KMS-11 (cell line): Measurements from ENCODE around the gene ZSCAN5A.
"Not testable (repeated sequence)": the region's sequence is repeated elsewhere in the genome, so short reads cannot be mapped to it uniquely, and the experiment has no call there.

Source experiments
- H2AFZ ChIP-seq: fragments of 200-600 bp; sonication (generic); 2 replicates; pipeline ENCODE4 v1.6.1; 2016; ENCODE audit warnings: antibody characterized with exemption, mixed run types, low read depth
- H3K27ac ChIP-seq: fragments of 200-600 bp; sonication (generic); 2 replicates; pipeline ENCODE4 v1.6.1; 2016; ENCODE audit warnings: mild to moderate bottlenecking, mixed run types
- H3K27me3 ChIP-seq: fragments of 200-600 bp; sonication (generic); 2 replicates; pipeline ENCODE4 v1.6.1; 2017; ENCODE audit warnings: mild to moderate bottlenecking, low read depth, mixed run types, moderate library complexity; ENCODE audit not compliant: insufficient read depth
- H3K36me3 ChIP-seq: fragments of 200-600 bp; sonication (generic); 2 replicates; pipeline ENCODE4 v1.6.1; 2017; ENCODE audit warnings: mild to moderate bottlenecking, mixed run types; ENCODE audit not compliant: insufficient read depth
- H3K4me1 ChIP-seq: fragments of 200-600 bp; sonication (generic); 2 replicates; pipeline ENCODE4 v1.6.1; 2016; ENCODE audit warnings: mild to moderate bottlenecking, low read depth, mixed run types; ENCODE audit not compliant: poor library complexity, severe bottlenecking
- H3K4me2 ChIP-seq: fragments of 200-600 bp; sonication (generic); 2 replicates; pipeline ENCODE4 v1.7.0; 2016; ENCODE audit warnings: mild to moderate bottlenecking, mixed run types
- H3K4me3 ChIP-seq: fragments of 200-600 bp; sonication (generic); IDR thresholded peaks from 2 replicates; pipeline ENCODE4 v1.6.1; 2017; ENCODE audit warnings: low read depth, low read length, mixed read lengths; ENCODE audit not compliant: insufficient read depth
- H3K79me2 ChIP-seq: fragments of 200-600 bp; sonication (generic); 2 replicates; pipeline ENCODE4 v1.6.1; 2016; ENCODE audit warnings: low read depth, mixed run types; ENCODE audit not compliant: insufficient read depth
- H3K9ac ChIP-seq: fragments of 200-600 bp; sonication (generic); 2 replicates; pipeline ENCODE4 v1.6.1; 2016; ENCODE audit warnings: mild to moderate bottlenecking, mixed run types
- H4K20me1 ChIP-seq: fragments of 200-600 bp; sonication (generic); 2 replicates; pipeline ENCODE4 v1.6.1; 2016; ENCODE audit warnings: mild to moderate bottlenecking, mixed run types; ENCODE audit not compliant: insufficient read depth
- TF ChIP-seq, protein P1 (sequence below): fragments of 200-600 bp; sonication (generic); conservative IDR thresholded peaks from 2 replicates; pipeline ENCODE4 v1.6.1; 2017; ENCODE audit warnings: low read depth, mild to moderate bottlenecking, antibody characterized with exemption, low read length, moderate library complexity, mixed read lengths

The ZSCAN5A gene

DNA sequence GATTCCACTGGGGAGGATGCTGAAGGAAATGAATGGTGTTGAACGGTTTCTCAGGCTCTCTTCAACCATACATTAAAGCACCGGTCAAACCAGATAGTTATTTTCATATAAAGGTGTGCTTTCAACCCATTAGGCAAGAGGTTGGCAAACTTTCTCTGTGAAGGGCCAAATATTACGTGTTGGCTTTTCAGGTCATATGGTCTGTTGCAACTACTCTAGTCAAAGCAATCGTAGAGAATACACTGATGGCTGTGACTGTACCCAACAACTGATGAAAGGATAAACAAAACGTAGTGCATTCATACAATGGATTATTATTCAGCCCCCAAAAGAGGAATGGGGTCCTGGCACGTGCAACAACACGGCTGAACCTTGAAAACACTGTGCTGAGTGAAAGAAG, 5.8 kb downstream of the ZSCAN5A start:
- Histone ChIP-seq H3K4me2 (no peak overlapping the region), H3K9ac (no peak overlapping the region), H3K36me3 (no peaks in the 10 kb centered on the region), H3K4me3 (no peak overlapping the region), H3K27me3 (no peaks in the 10 kb centered on the region), H2AFZ (no peak overlapping the region), H3K27ac (no peak overlapping the region), H3K79me2 (no peaks in the 10 kb centered on the region), H4K20me1 (no peaks in the 10 kb centered on the region), H3K4me1 (peaks cover 5% of the 10 kb centered on the region)
- TF ChIP-seq, protein P1, sequence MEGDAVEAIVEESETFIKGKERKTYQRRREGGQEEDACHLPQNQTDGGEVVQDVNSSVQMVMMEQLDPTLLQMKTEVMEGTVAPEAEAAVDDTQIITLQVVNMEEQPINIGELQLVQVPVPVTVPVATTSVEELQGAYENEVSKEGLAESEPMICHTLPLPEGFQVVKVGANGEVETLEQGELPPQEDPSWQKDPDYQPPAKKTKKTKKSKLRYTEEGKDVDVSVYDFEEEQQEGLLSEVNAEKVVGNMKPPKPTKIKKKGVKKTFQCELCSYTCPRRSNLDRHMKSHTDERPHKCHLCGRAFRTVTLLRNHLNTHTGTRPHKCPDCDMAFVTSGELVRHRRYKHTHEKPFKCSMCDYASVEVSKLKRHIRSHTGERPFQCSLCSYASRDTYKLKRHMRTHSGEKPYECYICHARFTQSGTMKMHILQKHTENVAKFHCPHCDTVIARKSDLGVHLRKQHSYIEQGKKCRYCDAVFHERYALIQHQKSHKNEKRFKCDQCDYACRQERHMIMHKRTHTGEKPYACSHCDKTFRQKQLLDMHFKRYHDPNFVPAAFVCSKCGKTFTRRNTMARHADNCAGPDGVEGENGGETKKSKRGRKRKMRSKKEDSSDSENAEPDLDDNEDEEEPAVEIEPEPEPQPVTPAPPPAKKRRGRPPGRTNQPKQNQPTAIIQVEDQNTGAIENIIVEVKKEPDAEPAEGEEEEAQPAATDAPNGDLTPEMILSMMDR, result no peak

DNA sequence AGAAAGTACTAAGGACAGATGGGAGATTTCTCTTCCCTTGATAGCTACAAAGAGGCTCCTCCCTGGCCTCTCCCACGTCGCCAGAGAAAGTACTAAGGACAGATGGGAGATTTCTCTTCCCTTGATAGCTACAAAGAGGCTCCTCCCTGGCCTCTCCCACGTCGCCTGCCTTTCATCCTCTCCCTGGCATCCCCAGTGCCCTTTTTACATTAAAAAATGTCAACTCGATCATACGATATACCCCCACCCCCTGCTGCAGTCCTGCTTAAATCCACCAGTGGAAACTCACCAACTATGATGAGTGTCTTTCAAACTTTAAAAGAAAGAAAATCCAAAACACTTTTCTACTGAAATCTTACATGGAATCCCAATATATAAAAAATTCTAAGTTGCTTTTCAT, 7.6 kb downstream of the ZSCAN5A start:
- not testable (repeated sequence) for H2AFZ ChIP-seq, H3K9ac ChIP-seq, H4K20me1 ChIP-seq, H3K4me3 ChIP-seq, H3K4me2 ChIP-seq, H3K79me2 ChIP-seq, H3K27me3 ChIP-seq, H3K27ac ChIP-seq, H3K4me1 ChIP-seq, H3K36me3 ChIP-seq

DNA sequence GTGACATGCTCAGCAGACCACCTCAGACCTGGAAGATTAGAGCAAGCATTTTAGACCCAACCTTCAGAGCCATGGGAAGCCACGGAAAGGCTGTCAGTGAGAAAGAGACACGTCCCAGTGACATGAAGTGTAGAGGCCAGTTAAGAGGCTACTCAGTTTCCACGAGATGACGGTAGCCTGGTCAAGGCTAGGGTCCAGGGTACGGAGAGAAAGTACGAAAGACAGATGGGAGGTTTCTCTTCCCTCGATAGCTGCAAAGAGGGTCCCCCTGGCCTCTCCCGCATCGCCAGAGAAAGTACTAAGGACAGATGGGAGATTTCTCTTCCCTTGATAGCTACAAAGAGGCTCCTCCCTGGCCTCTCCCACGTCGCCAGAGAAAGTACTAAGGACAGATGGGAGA, 8.6 kb downstream of the ZSCAN5A start:
- no peak overlapping the region for H3K27ac ChIP-seq
- no peaks in the 10 kb centered on the region for H3K4me1 ChIP-seq
- H3K4me2 ChIP-seq, result no peak overlapping the region
- no peaks in the 10 kb centered on the region for H3K36me3 ChIP-seq
- H3K79me2 ChIP-seq, result no peaks in the 10 kb centered on the region
- no peaks in the 10 kb centered on the region for H3K27me3 ChIP-seq
- no peak overlapping the region for H2AFZ ChIP-seq
- TF ChIP-seq, protein P1, result no peak
- H4K20me1 ChIP-seq, result no peaks in the 10 kb centered on the region
- H3K4me3 ChIP-seq, result no peak overlapping the region
- H3K9ac ChIP-seq, result no peak overlapping the region

DNA sequence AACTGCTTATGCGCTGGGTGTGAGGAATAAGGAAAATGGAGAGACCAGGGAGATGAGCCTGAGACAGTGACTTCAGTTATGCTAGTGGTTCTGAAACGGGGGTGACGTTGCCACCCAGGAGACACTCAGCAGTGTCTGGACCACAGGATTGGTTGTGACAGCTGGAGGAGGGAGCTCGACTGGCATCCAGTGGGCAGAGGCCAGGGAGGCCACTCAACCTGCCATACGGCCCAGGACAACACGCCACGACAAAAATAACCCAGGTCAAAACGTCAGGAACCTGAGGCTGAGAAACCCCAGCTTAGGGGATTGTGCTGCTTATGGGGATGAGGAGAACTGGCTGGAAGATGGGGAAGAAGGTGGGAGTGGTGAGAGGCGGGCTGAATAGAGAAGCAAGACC, 10.4 kb downstream of the ZSCAN5A start:
- no peaks in the 10 kb centered on the region for H3K36me3 ChIP-seq
- no peaks in the 10 kb centered on the region for H3K79me2 ChIP-seq
- TF ChIP-seq, protein P1, result no peak
- no peak overlapping the region for H2AFZ ChIP-seq
- no peak overlapping the region for H3K9ac ChIP-seq
- H3K4me3 ChIP-seq, result no peak overlapping the region
- no peak overlapping the region for H3K4me2 ChIP-seq
- H3K27ac ChIP-seq, result no peak overlapping the region
- no peaks in the 10 kb centered on the region for H4K20me1 ChIP-seq
- no peaks in the 10 kb centered on the region for H3K4me1 ChIP-seq
- no peaks in the 10 kb centered on the region; the same call in 1 of the 2 replicates for H3K27me3 ChIP-seq

DNA sequence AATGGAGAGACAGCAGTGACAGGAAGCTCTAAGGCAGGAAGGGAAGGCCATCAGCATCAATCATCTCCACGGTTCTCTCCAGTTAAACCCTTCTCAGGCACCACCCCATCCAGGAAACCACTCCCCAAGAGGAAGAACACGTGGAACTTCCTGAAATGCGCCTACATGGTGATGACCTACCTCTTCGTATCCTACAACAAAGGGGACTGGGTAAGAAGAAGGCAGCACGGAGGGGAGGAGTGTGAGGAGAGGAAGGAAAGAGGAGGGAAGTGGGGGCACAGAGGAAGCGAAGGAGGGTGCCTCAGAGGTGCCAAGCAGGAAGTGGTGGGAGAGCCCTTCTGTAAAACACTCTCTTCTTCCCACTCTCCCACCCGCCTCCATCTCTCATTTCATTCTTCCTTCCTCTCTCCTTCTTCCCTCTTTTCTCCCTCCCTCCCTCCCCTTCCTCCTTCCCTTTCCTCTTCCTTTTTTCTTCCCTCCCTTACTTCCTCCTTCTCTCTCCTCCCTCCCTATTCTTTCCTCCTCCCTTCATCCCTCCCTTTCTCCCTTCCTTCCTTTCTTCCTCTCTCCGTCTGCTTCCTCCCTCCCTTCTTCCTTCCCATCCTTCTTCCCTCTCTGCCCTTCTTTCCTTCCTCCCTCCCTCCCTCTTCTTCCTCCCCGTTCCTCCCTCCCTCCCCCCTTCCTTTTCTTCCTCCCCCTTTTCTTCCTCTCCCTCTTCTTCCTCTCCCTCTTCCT, 12.6 kb downstream of the ZSCAN5A start:
- Histone ChIP-seq H3K4me2 (no peak overlapping the region), H3K9ac (no peak overlapping the region), H3K36me3 (no peaks in the 10 kb centered on the region), H3K79me2 (no peaks in the 10 kb centered on the region), H3K27me3 (no peaks in the 10 kb centered on the region; the same call in 1 of the 2 replicates), H3K27ac (no peak overlapping the region), H4K20me1 (no peaks in the 10 kb centered on the region), H3K4me1 (no peaks in the 10 kb centered on the region), H2AFZ (no peak overlapping the region), H3K4me3 (no peak overlapping the region)
- TF ChIP-seq, protein P1, result no peak
